Spleen (tissue), 11 donors: ENCODE measurements around the gene PRDX6. TPM values are rescaled to one million over a fixed set of nuclear protein-coding genes. Genes with fewer than 3 reads are reported as not detected.

ENCODE experiments used
- DNase-seq: peaks from one replicate; pipeline ENCODE4 v3.0.0-alpha.2; 2020
- H3K27ac ChIP-seq, 8 donors: fragments of 200-600 bp; sonication (generic) in 7 of 8; 1 replicate in 4 of 8; 2 replicates in 4 of 8; pipeline versions ENCODE4 v1.5.0 to v1.8.0; 2016 to 2021; ENCODE audit warnings: inconsistent platforms in 4 of 8, mild to moderate bottlenecking in 4 of 8, moderate library complexity in 1 of 8
- H3K27me3 ChIP-seq, 7 donors: fragments of 200-600 bp; sonication (generic) in 6 of 7; replicated peaks in 1 of 7; 1 replicate in 4 of 7; 2 replicates in 3 of 7; pipeline versions ENCODE4 v1.5.0 to v1.8.0; 2016 to 2021; ENCODE audit warnings: inconsistent platforms in 3 of 7, mild to moderate bottlenecking in 1 of 7
- H3K36me3 ChIP-seq, 6 donors: fragments of 200-600 bp; sonication (generic) in 5 of 6; 1 replicate in 4 of 6; 2 replicates in 2 of 6; pipeline versions ENCODE4 v1.5.0 to v1.8.0; 2016 to 2021; ENCODE audit warnings: inconsistent platforms in 2 of 6
- H3K4me1 ChIP-seq, 6 donors: fragments of 200-600 bp; sonication (generic) in 5 of 6; 1 replicate in 3 of 6; 2 replicates in 3 of 6; pipeline versions ENCODE4 v1.5.0 to v1.8.0; 2016 to 2021; ENCODE audit warnings: inconsistent platforms in 3 of 6
- H3K4me3 ChIP-seq, 8 donors: fragments of 200-600 bp; sonication (generic) in 7 of 8; 1 replicate in 4 of 8; 2 replicates in 4 of 8; pipeline versions ENCODE4 v1.5.0 to v1.8.0; 2016 to 2021; ENCODE audit warnings: inconsistent platforms in 4 of 8, mild to moderate bottlenecking in 4 of 8, moderate library complexity in 2 of 8
- H3K9me3 ChIP-seq, 8 donors: fragments of 200-600 bp; sonication (generic) in 7 of 8; 1 replicate in 4 of 8; 2 replicates in 4 of 8; pipeline versions ENCODE4 v1.5.0 to v1.8.0; 2016 to 2021; ENCODE audit warnings: inconsistent platforms in 4 of 8
- POLR2A ChIP-seq, 3 donors: fragments of 450-650 bp; IDR thresholded peaks; one replicate each; pipeline ENCODE4 v1.5.1; 2017; ENCODE audit warnings: antibody characterized with exemption in 3 of 3, mild to moderate bottlenecking in 1 of 3
- POLR2AphosphoS5 ChIP-seq, 3 donors: sonication (generic); formaldehyde crosslinking; IDR thresholded peaks; one replicate each; pipeline ENCODE4 v1.5.1; 2017; ENCODE audit warnings: antibody characterized with exemption in 3 of 3
- WGBS, 5 donors: extraction: QIAGEN DNeasy Blood & Tissue Kit in 3 of 5; methylation state at CpG; one replicate each; pipeline versions ENCODE4 v1.1.5 to v1.1.7; 2013 to 2018; 5-methylcytosine and 5-hydroxymethylcytosine counted together
- intact Hi-C: fragments of 100-400 bp; cut with DNase I; formaldehyde crosslinking; loops from one replicate; pipeline ENCODE4 v1.15.0; 2023; ENCODE audit warnings: low total_unique reads
- polyA plus RNA-seq, 3 donors: library from polyadenylated mRNA; stranded (reverse); fragments of 200-250 nt; gene quantifications; one replicate each; pipeline ENCODE4 v1.2.1, GENCODE V29; 2013
- total RNA-seq, 7 donors: library from RNA; depleted of rRNA in 3 of 7; stranded (reverse); fragments of >200 nt in 3 of 7; fragmentation: NEBNext Ultra II Directional in 4 of 7; extraction: Animal tissue kit (Norgen Biotek cat#: 25700) in 4 of 7; gene quantifications; one replicate each; pipeline versions ENCODE4 v1.1.0 to v1.2.1, GENCODE V29; 2016 to 2021
- TF ChIP-seq, protein P1 (sequence below), 11 experiments: fragments of 200-600 bp in 7 of 11; fragments of 450-650 bp in 4 of 11; sonication (generic) in 4 of 11; IDR thresholded peaks in 8 of 11; conservative IDR thresholded peaks in 3 of 11; 1 replicate in 7 of 11; 2 replicates in 4 of 11; pipeline versions ENCODE4 v1.4.0 to v1.8.0; 2016 to 2021; ENCODE audit warnings: antibody characterized with exemption in 11 of 11, inconsistent platforms in 4 of 11, mild to moderate bottlenecking in 1 of 11
- donor health status: healthy with polysubstance abuse.
- donor health status: DM: no; HTN: no; CAD: no; lungs with moderate emphysema.
- donor health status: DM: no; HTN: no; CAD: no.
- donor health status: Bipolar disorder and iron deficiency.
- donor health status: healthy.
- donor health status: DM: no; HTN: no; CAD: no.
- donor health status: DM: yes; HTN: yes; CAD: no.

The PRDX6 gene
- total and polyA plus RNA-seq, 10 donors = 122 to 240 (median 146) TPM

DNA sequence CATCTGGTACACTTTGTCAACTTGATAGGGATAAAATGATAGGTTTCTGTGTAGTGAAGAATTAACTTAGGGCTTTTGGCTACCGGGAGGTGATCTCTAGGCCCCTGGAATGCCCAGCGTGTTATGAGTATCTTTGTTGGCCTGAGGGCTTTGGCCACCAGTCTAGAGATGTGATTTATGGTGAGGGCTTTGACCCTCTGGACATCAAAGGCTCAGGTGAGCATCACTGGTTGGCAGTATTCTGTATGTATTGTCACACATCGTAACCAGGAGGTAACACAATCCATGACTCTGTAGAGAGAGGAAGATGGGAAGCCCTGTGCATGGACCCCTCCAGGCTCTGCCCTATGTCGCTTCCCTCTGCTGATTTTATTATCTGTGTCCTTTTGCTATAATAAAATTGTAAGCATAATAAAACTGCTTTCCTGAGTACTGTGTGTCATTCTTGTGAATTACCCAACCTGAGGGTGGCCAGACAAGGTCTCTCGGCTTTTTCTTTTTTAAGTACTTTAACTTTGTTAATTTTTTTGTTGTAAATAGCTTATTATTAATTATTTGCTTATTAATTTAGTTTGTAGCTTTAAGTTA is 40.2 kb upstream of the PRDX6 start:
- H3K9me3 ChIP-seq = no peaks in the 10 kb centered on the region
- no peaks in the 10 kb centered on the region for H3K27me3 ChIP-seq
- H3K4me3 ChIP-seq = no peak overlapping the region
- peaks cover 0 to 38% (median 4%) of the 10 kb centered on the region in 6 donors for H3K36me3 ChIP-seq
- no peak overlapping the region for H3K27ac ChIP-seq
- intact Hi-C loops = no loop called here
- no peak for DNase-seq
- WGBS, 5 donors = 96 to 100% (median 98%) methylated on average over 5 of the region's 5 CpGs
- no peaks in the 10 kb centered on the region for H3K4me1 ChIP-seq
- TF ChIP-seq POLR2A (IDR thresholded peaks at IDR 0.05) = no peak
- no peak for TF ChIP-seq POLR2AphosphoS5 (IDR thresholded peaks at IDR 0.05)
- TF ChIP-seq, protein P1, sequence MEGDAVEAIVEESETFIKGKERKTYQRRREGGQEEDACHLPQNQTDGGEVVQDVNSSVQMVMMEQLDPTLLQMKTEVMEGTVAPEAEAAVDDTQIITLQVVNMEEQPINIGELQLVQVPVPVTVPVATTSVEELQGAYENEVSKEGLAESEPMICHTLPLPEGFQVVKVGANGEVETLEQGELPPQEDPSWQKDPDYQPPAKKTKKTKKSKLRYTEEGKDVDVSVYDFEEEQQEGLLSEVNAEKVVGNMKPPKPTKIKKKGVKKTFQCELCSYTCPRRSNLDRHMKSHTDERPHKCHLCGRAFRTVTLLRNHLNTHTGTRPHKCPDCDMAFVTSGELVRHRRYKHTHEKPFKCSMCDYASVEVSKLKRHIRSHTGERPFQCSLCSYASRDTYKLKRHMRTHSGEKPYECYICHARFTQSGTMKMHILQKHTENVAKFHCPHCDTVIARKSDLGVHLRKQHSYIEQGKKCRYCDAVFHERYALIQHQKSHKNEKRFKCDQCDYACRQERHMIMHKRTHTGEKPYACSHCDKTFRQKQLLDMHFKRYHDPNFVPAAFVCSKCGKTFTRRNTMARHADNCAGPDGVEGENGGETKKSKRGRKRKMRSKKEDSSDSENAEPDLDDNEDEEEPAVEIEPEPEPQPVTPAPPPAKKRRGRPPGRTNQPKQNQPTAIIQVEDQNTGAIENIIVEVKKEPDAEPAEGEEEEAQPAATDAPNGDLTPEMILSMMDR (IDR thresholded peaks at IDR 0.05 in 8 of 11, conservative IDR thresholded peaks at IDR 0.05 in 3 of 11) = no peak

- no peaks in the 10 kb centered on the region for H3K4me1 ChIP-seq
- intact Hi-C loops = no loop called here
- no peak for DNase-seq
- no peak overlapping the region for H3K4me3 ChIP-seq
- H3K27me3 ChIP-seq = no peaks in the 10 kb centered on the region
- no peaks in the 10 kb centered on the region for H3K9me3 ChIP-seq
- 47 to 91% (median 72%) methylated on average over 2 of the region's 2 CpGs for WGBS, 5 donors
- TF ChIP-seq POLR2A (IDR thresholded peaks at IDR 0.05) = no peak
- no peak for TF ChIP-seq POLR2AphosphoS5 (IDR thresholded peaks at IDR 0.05)
- TF ChIP-seq, protein P1 (IDR thresholded peaks at IDR 0.05 in 8 of 11, conservative IDR thresholded peaks at IDR 0.05 in 3 of 11) = no peak
- H3K36me3 ChIP-seq = peaks cover 0 to 41% (median 4%) of the 10 kb centered on the region in 6 donors
- no peak overlapping the region for H3K27ac ChIP-seq
Measured at GRCh38 chr1:173438675-173439074, 38.5 kb upstream of the PRDX6 start.

- Histone ChIP-seq H3K4me1 (peaks cover 0 to 10% (median 0%) of the 10 kb centered on the region in 6 donors), H3K4me3 (no peak overlapping the region), H3K36me3 (peaks cover 0 to 41% (median 4%) of the 10 kb centered on the region in 6 donors), H3K27me3 (no peaks in the 10 kb centered on the region), H3K9me3 (peaks cover 0 to 3% (median under 1%) of the 10 kb centered on the region in 8 donors), H3K27ac (no peak overlapping the region)
- intact Hi-C loops = no loop called here
- DNase-seq = no peak
- 84 to 99% (median 98%) methylated on average over 1 of the region's 1 CpG for WGBS, 5 donors
- TF ChIP-seq, protein P1 (IDR thresholded peaks at IDR 0.05 in 8 of 11, conservative IDR thresholded peaks at IDR 0.05 in 3 of 11) = no peak
- TF ChIP-seq POLR2A (IDR thresholded peaks at IDR 0.05) (no peak), POLR2AphosphoS5 (IDR thresholded peaks at IDR 0.05) (no peak)
Measured at GRCh38 chr1:173440430-173440829, 36.7 kb upstream of the PRDX6 start.

GRCh38 chr1:173444757-173445156 is 32.4 kb upstream of the PRDX6 start:
- DNase-seq = no peak
- peaks cover 0 to 12% (median 0%) of the 10 kb centered on the region in 6 donors for H3K4me1 ChIP-seq
- H3K27ac ChIP-seq = peak overlapping the region in 2 of 8 donors; percentile 26 to 50
- H3K36me3 ChIP-seq = peaks cover 0 to 37% (median under 1%) of the 10 kb centered on the region in 6 donors
- H3K4me3 ChIP-seq = no peak overlapping the region
- TF ChIP-seq POLR2AphosphoS5 (IDR thresholded peaks at IDR 0.05) (no peak), POLR2A (IDR thresholded peaks at IDR 0.05) (no peak)
- TF ChIP-seq, protein P1 (IDR thresholded peaks at IDR 0.05 in 8 of 11, conservative IDR thresholded peaks at IDR 0.05 in 3 of 11) = no peak
- intact Hi-C loops = no loop called here
- WGBS, 5 donors = 43 to 86% (median 73%) methylated on average over 1 of the region's 1 CpG
- no peaks in the 10 kb centered on the region for H3K27me3 ChIP-seq
- peaks cover 0 to 24% (median 19%) of the 10 kb centered on the region in 8 donors for H3K9me3 ChIP-seq
